OCI-LY3 (cell line): ENCODE measurements around the gene HP.

Experiments
- CTCF ChIP-seq: fragments of 200-600, 300-600 bp; sonication (generic); IDR thresholded peaks from 2 replicates; pipeline ENCODE4 v1.5.1; 2014; ENCODE audit warnings: antibody characterized with exemption, low read length, low read depth
- EZH2phosphoT487 ChIP-seq: fragments of 200-600 bp; shearing (Covaris generic); IDR thresholded peaks from 2 replicates; pipeline ENCODE4 v1.6.1; 2018; ENCODE audit warnings: antibody characterized with exemption, mixed run types, low read depth

- no peak for TF ChIP-seq CTCF
- no peak for TF ChIP-seq EZH2phosphoT487
Measured at GRCh38 chr16:72012607-72013006, 41.7 kb upstream of the HP start.
